NB4 (cell line): ENCODE data around the gene TMED7.

Experiments used
- DNase-seq: peaks from one replicate; pipeline ENCODE4 v3.0.0; 2010; ENCODE audit warnings: low read depth
- H3K4me3 ChIP-seq: one replicate; pipeline ENCODE4 v1.5.1; 2011; ENCODE audit warnings: mild to moderate bottlenecking, low read depth, low read length, moderate library complexity
- MYC ChIP-seq: IDR thresholded peaks from 2 replicates; pipeline ENCODE4 v1.6.1; 2011; ENCODE audit warnings: low read depth, low read length
- POLR2A ChIP-seq: IDR thresholded peaks from 2 replicates; pipeline ENCODE4 v1.6.1; 2011; ENCODE audit warnings: mild to moderate bottlenecking; ENCODE audit not compliant: insufficient read length; ENCODE audit errors: extremely low read depth
- TF ChIP-seq, protein P1 (sequence below): IDR thresholded peaks from one replicate; pipeline ENCODE4 v1.5.1; 2012; ENCODE audit warnings: low read depth, low read length
- TF ChIP-seq, protein P2 (sequence below): IDR thresholded peaks from 2 replicates; pipeline ENCODE4 v1.6.1; 2011; ENCODE audit warnings: low read depth, low read length

TMED7 gene

GRCh38 chr5:115577329-115577728 lies 48.5 kb downstream of the TMED7 start:
- peak; percentile 17 for DNase-seq
- TF ChIP-seq, protein P1, sequence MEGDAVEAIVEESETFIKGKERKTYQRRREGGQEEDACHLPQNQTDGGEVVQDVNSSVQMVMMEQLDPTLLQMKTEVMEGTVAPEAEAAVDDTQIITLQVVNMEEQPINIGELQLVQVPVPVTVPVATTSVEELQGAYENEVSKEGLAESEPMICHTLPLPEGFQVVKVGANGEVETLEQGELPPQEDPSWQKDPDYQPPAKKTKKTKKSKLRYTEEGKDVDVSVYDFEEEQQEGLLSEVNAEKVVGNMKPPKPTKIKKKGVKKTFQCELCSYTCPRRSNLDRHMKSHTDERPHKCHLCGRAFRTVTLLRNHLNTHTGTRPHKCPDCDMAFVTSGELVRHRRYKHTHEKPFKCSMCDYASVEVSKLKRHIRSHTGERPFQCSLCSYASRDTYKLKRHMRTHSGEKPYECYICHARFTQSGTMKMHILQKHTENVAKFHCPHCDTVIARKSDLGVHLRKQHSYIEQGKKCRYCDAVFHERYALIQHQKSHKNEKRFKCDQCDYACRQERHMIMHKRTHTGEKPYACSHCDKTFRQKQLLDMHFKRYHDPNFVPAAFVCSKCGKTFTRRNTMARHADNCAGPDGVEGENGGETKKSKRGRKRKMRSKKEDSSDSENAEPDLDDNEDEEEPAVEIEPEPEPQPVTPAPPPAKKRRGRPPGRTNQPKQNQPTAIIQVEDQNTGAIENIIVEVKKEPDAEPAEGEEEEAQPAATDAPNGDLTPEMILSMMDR: no peak
- TF ChIP-seq POLR2A: no peak
- TF ChIP-seq MYC: no peak
- TF ChIP-seq, protein P2, sequence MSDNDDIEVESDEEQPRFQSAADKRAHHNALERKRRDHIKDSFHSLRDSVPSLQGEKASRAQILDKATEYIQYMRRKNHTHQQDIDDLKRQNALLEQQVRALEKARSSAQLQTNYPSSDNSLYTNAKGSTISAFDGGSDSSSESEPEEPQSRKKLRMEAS: no peak
- H3K4me3 ChIP-seq: no peak overlapping the region

DNA sequence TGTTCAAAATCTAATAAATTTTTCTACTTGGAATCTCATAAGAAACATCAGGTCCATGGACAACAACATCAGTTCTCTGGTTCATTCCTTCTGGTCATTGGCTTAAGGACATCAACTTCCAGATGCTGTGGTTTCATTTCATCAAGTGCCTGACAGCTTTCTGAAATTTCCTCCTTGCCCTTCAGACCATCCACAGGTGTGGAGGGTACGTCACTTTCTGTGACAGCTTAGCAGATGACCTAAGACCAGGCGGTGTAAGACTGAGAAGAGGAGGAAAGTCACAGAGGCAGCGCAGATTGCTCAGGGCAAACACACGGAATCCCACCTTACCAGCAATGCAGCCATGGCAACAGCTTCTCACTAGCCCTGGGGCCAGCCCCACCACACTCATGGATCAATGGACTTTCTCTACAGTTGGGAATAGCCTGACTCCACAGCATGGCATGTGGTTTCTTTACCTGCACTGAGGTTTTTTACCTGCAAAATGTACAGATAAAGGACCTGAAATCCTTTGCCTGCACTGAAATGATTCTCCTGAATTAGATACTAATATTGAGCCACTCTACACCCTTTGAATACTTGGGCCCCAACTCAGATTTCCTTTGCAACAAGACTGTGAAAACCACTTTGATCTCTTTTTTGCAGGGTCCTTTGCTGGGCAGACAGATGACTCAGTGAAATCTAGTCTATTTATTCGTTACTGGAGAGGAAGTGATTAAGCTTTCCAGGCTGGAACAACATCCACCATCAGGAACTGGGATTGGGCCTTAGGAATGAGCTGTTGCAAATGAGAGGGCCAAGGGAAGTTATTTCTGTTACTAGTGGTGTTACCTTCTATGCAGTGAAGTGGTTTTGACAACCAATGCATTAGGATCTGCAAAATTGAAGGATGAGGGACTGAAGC lies 50.4 kb downstream of the TMED7 start:
- TF ChIP-seq MYC (no peak), POLR2A (no peak)
- TF ChIP-seq, protein P2: no peak
- TF ChIP-seq, protein P1: no peak
- no peak for DNase-seq
- no peak overlapping the region for H3K4me3 ChIP-seq

DNA sequence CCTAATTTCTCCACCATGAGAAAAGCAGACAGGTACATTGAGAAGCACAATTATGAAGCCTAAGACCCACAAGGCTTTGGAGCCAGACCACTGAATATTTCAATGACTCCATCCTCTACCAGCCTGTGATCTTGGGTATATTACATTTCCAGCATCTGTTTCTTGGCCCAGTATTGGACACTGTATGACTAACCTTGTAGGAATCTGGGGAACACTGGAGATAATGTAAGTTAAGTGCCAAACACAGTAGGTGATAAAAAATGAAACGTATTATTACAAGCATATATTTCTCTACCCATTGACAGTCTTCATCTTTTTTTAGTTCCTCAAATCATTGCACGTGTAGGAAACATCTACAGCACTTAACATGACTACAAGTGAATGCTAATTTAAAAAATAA lies 52.7 kb downstream of the TMED7 start:
- TF ChIP-seq, protein P1: no peak
- TF ChIP-seq, protein P2: no peak
- TF ChIP-seq POLR2A (no peak), MYC (no peak)
- DNase-seq: no peak
- H3K4me3 ChIP-seq: no peak overlapping the region

DNA sequence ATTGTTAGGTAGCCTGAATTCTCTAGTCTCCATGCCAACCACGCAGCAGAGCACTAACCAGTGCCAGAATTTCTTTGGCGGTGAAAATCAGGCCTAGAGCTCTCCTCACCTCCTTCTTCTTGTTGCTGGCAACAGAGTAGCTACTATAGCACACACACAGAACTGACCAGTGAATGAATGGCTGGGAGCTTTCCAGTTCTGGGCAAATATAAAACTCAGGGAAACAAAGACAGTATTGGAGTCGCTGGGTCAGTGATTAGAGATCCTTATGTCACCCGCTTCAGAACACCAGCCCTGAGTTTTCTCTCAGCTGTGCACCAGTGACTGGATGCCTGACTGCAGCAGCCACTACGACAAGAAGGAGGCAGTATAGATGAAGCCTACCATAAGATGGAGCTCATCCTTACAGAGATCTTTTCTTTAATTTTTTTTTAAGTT lies 54.4 kb downstream of the TMED7 start:
- no peak overlapping the region for H3K4me3 ChIP-seq
- DNase-seq: no peak
- TF ChIP-seq, protein P2: no peak
- TF ChIP-seq MYC (no peak), POLR2A (no peak)
- TF ChIP-seq, protein P1: no peak

DNA sequence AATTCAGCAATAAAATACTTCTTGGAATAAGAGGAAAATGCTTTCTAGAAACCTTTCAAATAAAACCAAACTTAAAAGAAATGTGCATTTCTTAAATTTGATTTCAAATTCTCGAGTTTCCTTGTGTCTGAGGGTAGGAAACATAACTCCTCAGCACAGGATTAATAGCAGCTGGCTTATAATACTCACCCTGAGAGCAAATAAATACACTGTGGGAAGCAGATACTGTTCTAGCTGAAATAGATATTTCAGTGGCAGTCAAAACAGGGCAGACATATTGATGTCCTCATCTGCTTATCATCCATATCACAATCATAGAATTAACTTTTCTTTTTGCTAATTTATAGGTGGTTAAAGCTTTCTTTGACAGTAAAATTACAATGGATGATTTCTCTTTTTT lies 57.2 kb downstream of the TMED7 start:
- DNase-seq: no peak
- TF ChIP-seq, protein P2: no peak
- TF ChIP-seq POLR2A: no peak
- H3K4me3 ChIP-seq: no peak overlapping the region

- no peak overlapping the region for H3K4me3 ChIP-seq
- no peak for DNase-seq
- TF ChIP-seq POLR2A (no peak), MYC (no peak)
- TF ChIP-seq, protein P2: no peak
- TF ChIP-seq, protein P1: no peak
These were observed 60.6 kb downstream of the TMED7 start for GRCh38 chr5:115565233-115565632.
